Activated CD8-positive, alpha-beta T cell treated with anti-CD3 and anti-CD28 coated beads for 36 hours (primary cell): ENCODE measurements around the gene IQUB. TPM values are rescaled to one million over a fixed set of nuclear protein-coding genes. Genes with fewer than 3 reads are reported as not detected.

Source experiments
- ATAC-seq: fragments of 200-7000 bp; cut with Tn5 transposase; one replicate; pipeline ENCODE4 v1.10.0; 2021; ENCODE audit warnings: mild to moderate bottlenecking, moderate library complexity
- CTCF ChIA-PET: fragments of 350-600 bp; sonication (Branson Sonifier 250); formaldehyde crosslinking; loops from one replicate; lab custom pipeline; 2021; ENCODE audit warnings: antibody characterized with exemption; lab: Charles Lee
- POLR2A ChIA-PET: fragments of 350-600 bp; sonication (Branson Sonifier 250); formaldehyde crosslinking; loops from one replicate; lab custom pipeline; 2021; ENCODE audit warnings: antibody characterized with exemption; lab: Charles Lee
- DNase-seq: peaks from one replicate; pipeline ENCODE4 v3.0.0-alpha.2; 2020
- H3K27ac Mint-ChIP-seq: one replicate; pipeline ENCODE4 v1.8.0; 2021; ENCODE audit warnings: mild to moderate bottlenecking, mixed read lengths
- H3K27me3 Mint-ChIP-seq: one replicate; pipeline ENCODE4 v1.8.0; 2021; ENCODE audit warnings: mixed read lengths
- H3K36me3 Mint-ChIP-seq: one replicate; pipeline ENCODE4 v1.8.0; 2021; ENCODE audit warnings: low read depth, mixed read lengths
- H3K4me1 Mint-ChIP-seq: one replicate; pipeline ENCODE4 v1.8.0; 2021; ENCODE audit warnings: low read depth, mixed read lengths
- H3K4me3 Mint-ChIP-seq: one replicate; pipeline ENCODE4 v1.8.0; 2021; ENCODE audit warnings: mild to moderate bottlenecking, moderate library complexity, mixed read lengths
- H3K9me3 Mint-ChIP-seq: one replicate; pipeline ENCODE4 v1.8.0; 2021; ENCODE audit warnings: mixed read lengths
- CTCF ChIP-seq: fragments of 200-600 bp; IDR thresholded peaks from one replicate; pipeline ENCODE4 v1.8.0; 2022; ENCODE audit warnings: antibody characterized with exemption, mild to moderate bottlenecking
- intact Hi-C: fragments of 100-400 bp; cut with micrococcal nuclease; formaldehyde crosslinking; loops from one replicate; pipeline ENCODE4 v1.10.0; 2022
- total RNA-seq, 2 experiments: library from RNA; stranded (reverse); gene quantifications; one replicate each; pipeline ENCODE4 v1.2.3, GENCODE V29; 2021

IQUB gene
- total RNA-seq, 2 experiments from 2014 or later = 0.09 TPM; not detected in 1

GRCh38 chr7:123425246-123425645, 109.1 kb downstream of the IQUB start:
- no peak for ATAC-seq
- no peaks in the 10 kb centered on the region for H3K36me3 Mint-ChIP-seq
- peaks cover 2% of the 10 kb centered on the region for H3K9me3 Mint-ChIP-seq

GRCh38 chr7:123424463-123424862, 109.9 kb downstream of the IQUB start:
- CTCF ChIA-PET = no interaction called here

More at GRCh38 chr7:123425246-123425645, 109.1 kb downstream of the IQUB start:
- H3K27ac Mint-ChIP-seq = no peak overlapping the region
- TF ChIP-seq CTCF = no peak
- H3K4me3 Mint-ChIP-seq = no peak overlapping the region
- ChIA-PET POLR2A (no interaction called here), CTCF (no interaction called here)
- no peaks in the 10 kb centered on the region for H3K27me3 Mint-ChIP-seq
- H3K4me1 Mint-ChIP-seq = no peaks in the 10 kb centered on the region
- intact Hi-C loops = no loop called here
- DNase-seq = no peak

GRCh38 chr7:123423622-123424021, 110.8 kb downstream of the IQUB start:
- Mint-ChIP-seq H3K27ac (no peak overlapping the region), H3K27me3 (no peaks in the 10 kb centered on the region), H3K4me1 (no peaks in the 10 kb centered on the region), H3K4me3 (no peak overlapping the region), H3K9me3 (peaks cover 4% of the 10 kb centered on the region), H3K36me3 (no peaks in the 10 kb centered on the region)
- ATAC-seq (no peak), DNase-seq (no peak)
- ChIA-PET POLR2A (no interaction called here), CTCF (no interaction called here)
- intact Hi-C loops = no loop called here
- no peak for TF ChIP-seq CTCF

More at GRCh38 chr7:123424463-123424862, 109.9 kb downstream of the IQUB start:
- H3K27me3 Mint-ChIP-seq = no peaks in the 10 kb centered on the region
- POLR2A ChIA-PET = no interaction called here
- H3K4me1 Mint-ChIP-seq = no peaks in the 10 kb centered on the region
- no peak for ATAC-seq
- H3K9me3 Mint-ChIP-seq = peaks cover 2% of the 10 kb centered on the region
- H3K27ac Mint-ChIP-seq = no peak overlapping the region
- no peaks in the 10 kb centered on the region for H3K36me3 Mint-ChIP-seq
- H3K4me3 Mint-ChIP-seq = no peak overlapping the region
- no peak for DNase-seq
- intact Hi-C loops = no loop called here
- no peak for TF ChIP-seq CTCF

GRCh38 chr7:123417580-123417979, 116.8 kb downstream of the IQUB start:
- ATAC-seq (no peak), DNase-seq (no peak)
- Mint-ChIP-seq H3K4me3 (no peak overlapping the region), H3K36me3 (no peaks in the 10 kb centered on the region), H3K4me1 (no peaks in the 10 kb centered on the region), H3K9me3 (peaks cover 11% of the 10 kb centered on the region), H3K27ac (no peak overlapping the region), H3K27me3 (no peaks in the 10 kb centered on the region)
- ChIA-PET CTCF (no interaction called here), POLR2A (no interaction called here)
- no peak for TF ChIP-seq CTCF
- intact Hi-C loops = no loop called here

GRCh38 chr7:123415625-123416024, 118.8 kb downstream of the IQUB start:
- DNase-seq = no peak
- intact Hi-C loops = no loop called here
- Mint-ChIP-seq H3K27me3 (no peaks in the 10 kb centered on the region), H3K36me3 (no peaks in the 10 kb centered on the region), H3K9me3 (peaks cover 11% of the 10 kb centered on the region), H3K4me3 (no peak overlapping the region), H3K4me1 (no peaks in the 10 kb centered on the region), H3K27ac (no peak overlapping the region)
- ChIA-PET POLR2A (no interaction called here), CTCF (no interaction called here)
- no peak for TF ChIP-seq CTCF
- no peak for ATAC-seq
